NCI-H69 (cell line): Measurements from ENCODE around the gene COL1A1.

ENCODE experiments used
- DNase-seq: peaks from one replicate; lab custom pipeline; 2025; lab: John Stamatoyannopoulos, UW

The COL1A1 gene

GRCh38 chr17:50172130-50172529 is 29.3 kb downstream of the COL1A1 start:
- no peak for DNase-seq

GRCh38 chr17:50171371-50172071 is 29.9 kb downstream of the COL1A1 start:
- DNase-seq: no peak

GRCh38 chr17:50170662-50171370 is 30.6 kb downstream of the COL1A1 start:
- no peak for DNase-seq

- no peak for DNase-seq
These were observed 31.5 kb downstream of the COL1A1 start for GRCh38 chr17:50169881-50170459.

- peak; percentile 77 for DNase-seq
These were observed 32.2 kb downstream of the COL1A1 start for GRCh38 chr17:50169121-50169764.

GRCh38 chr17:50168319-50168718 is 33.1 kb downstream of the COL1A1 start:
- peak; percentile 25 for DNase-seq

- no peak for DNase-seq
These were observed 34.1 kb downstream of the COL1A1 start for GRCh38 chr17:50167371-50167770.

GRCh38 chr17:50166518-50167181 is 34.8 kb downstream of the COL1A1 start:
- no peak for DNase-seq

- no peak for DNase-seq
These were observed 35.4 kb downstream of the COL1A1 start, which contains the start of gene SGCA for GRCh38 chr17:50165867-50166517. Gene SGCA, plus strand, starts transcription at chr17:50166005. Its CDS starts 36 bp downstream, at chr17:50166041.

GRCh38 chr17:50165466-50165865 is 36.0 kb downstream of the COL1A1 start:
- DNase-seq: no peak

- no peak for DNase-seq
These were observed 36.4 kb downstream of the COL1A1 start for GRCh38 chr17:50165066-50165465.

- no peak for DNase-seq
These were observed 36.8 kb downstream of the COL1A1 start for GRCh38 chr17:50164697-50164988.

- DNase-seq: no peak
These were observed 37.4 kb downstream of the COL1A1 start for GRCh38 chr17:50163843-50164696.

GRCh38 chr17:50162466-50163254 is 38.8 kb downstream of the COL1A1 start:
- DNase-seq: no peak

- no peak for DNase-seq
These were observed 39.5 kb downstream of the COL1A1 start for GRCh38 chr17:50161911-50162288.

GRCh38 chr17:50161023-50161910 is 40.2 kb downstream of the COL1A1 start:
- peak; percentile 92 for DNase-seq

GRCh38 chr17:50157891-50158290 is 43.5 kb downstream of the COL1A1 start:
- no peak for DNase-seq

GRCh38 chr17:50155115-50155819 is 46.2 kb downstream of the COL1A1 start:
- no peak for DNase-seq
